Measurements from ENCODE around the gene TRMT2B. TPM values are rescaled to one million over a fixed set of nuclear protein-coding genes. Genes with fewer than 3 reads are reported as not detected.

TRMT2B gene
- total RNA-seq, 1 donor from 2014 or later = 23.8 TPM

Other genes starting within 250 kb of the TRMT2B start
- gene CSTF2, start 231.7 kb downstream of the TRMT2B start, total RNA-seq = 41.2 and 42.8 TPM in 2 replicates
- gene NOX1, start 177.8 kb downstream of the TRMT2B start, total RNA-seq = not detected in 2 replicates
- 0.09 TPM in 1 of 2 replicates, not detected in the other for gene XKRX, start 123.2 kb downstream of the TRMT2B start, total RNA-seq
- not detected in 2 replicates for gene ARL13A, start 82.4 kb downstream of the TRMT2B start, total RNA-seq
- not detected in 2 replicates for gene TMEM35A, start 26.8 kb upstream of the TRMT2B start, total RNA-seq
- 24.3 and 26.2 TPM in 2 replicates for gene CENPI, start 46.1 kb upstream of the TRMT2B start, total RNA-seq
- 0.82 TPM in 2 replicates for gene DRP2, start 167.7 kb upstream of the TRMT2B start, total RNA-seq
- 0.09 and 0.16 TPM in 2 replicates for gene TAF7L, start 239.2 kb upstream of the TRMT2B start, total RNA-seq